ENCODE data around the gene SLC35F4.

- no peak for TF ChIP-seq CTCF (optimal IDR thresholded peaks at IDR 0.05 in 1 of 3, IDR thresholded peaks at IDR 0.05 in 1 of 3, conservative IDR thresholded peaks at IDR 0.05 in 1 of 3; ENCODE audit: extremely low read depth in 1 of 3, insufficient read depth in 2 of 3, low read length in 3 of 3)
- TF ChIP-seq EZH2 (IDR thresholded peaks at IDR 0.05; ENCODE audit: low read length), result no peak
Observed at GRCh38 chr14:57709909-57710308, 156.0 kb downstream of the SLC35F4 start.
